A673 (cell line): ENCODE results near the gene GGPS1. TPM values are rescaled to one million over a fixed set of nuclear protein-coding genes. Genes with fewer than 3 reads are reported as not detected.

Source experiments
- BruUV-seq: library from RNA; stranded (reverse); fragments of 400-500 nt; replicated peaks from 2 replicates; lab custom pipeline; 2021; lab: Mats Ljungman, UMichigan
- CTCF ChIA-PET: fragments of 300-600 bp; sonication (Branson Sonifier 250); formaldehyde crosslinking; loops from one replicate; lab custom pipeline; 2022; ENCODE audit warnings: antibody characterized with exemption; lab: Charles Lee
- POLR2A ChIA-PET: fragments of 300-600 bp; sonication (Branson Sonifier 250); formaldehyde crosslinking; loops from one replicate; lab custom pipeline; 2022; ENCODE audit warnings: antibody characterized with exemption; ENCODE audit not compliant: low non-redundant PET; lab: Charles Lee
- DNase-seq: peaks from one replicate; pipeline ENCODE4 v3.0.0-alpha.2; 2015; ENCODE audit warnings: low spot score
- H3K27ac ChIP-seq: fragments of 200-600 bp; sonication (generic); 2 replicates; pipeline ENCODE4 v1.5.1; 2016; ENCODE audit warnings: mixed run types, low read depth, mild to moderate bottlenecking, mixed read lengths, antibody characterized with exemption, low read length; ENCODE audit not compliant: poor library complexity, severe bottlenecking
- H3K27me3 ChIP-seq: fragments of 200-600 bp; sonication (generic); replicated peaks from 2 replicates; pipeline ENCODE4 v1.6.1; 2017; ENCODE audit warnings: mixed run types, low read depth, mild to moderate bottlenecking, mixed read lengths, antibody characterized with exemption, low read length; ENCODE audit not compliant: insufficient read depth, poor library complexity
- H3K36me3 ChIP-seq: fragments of 200-600 bp; sonication (generic); 2 replicates; pipeline ENCODE4 v1.6.1; 2016; ENCODE audit warnings: mixed run types, mild to moderate bottlenecking, mixed read lengths, antibody characterized with exemption, low read length; ENCODE audit not compliant: insufficient read depth, poor library complexity, severe bottlenecking
- H3K4me1 ChIP-seq: fragments of 200-600 bp; sonication (generic); 2 replicates; pipeline ENCODE4 v1.6.1; 2017; ENCODE audit warnings: mixed run types, mild to moderate bottlenecking, mixed read lengths, antibody characterized with exemption, low read length; ENCODE audit not compliant: insufficient read depth, poor library complexity, severe bottlenecking
- H3K4me3 ChIP-seq: fragments of 200-600 bp; sonication (generic); 2 replicates; pipeline ENCODE4 v1.5.1; 2016; ENCODE audit warnings: low read depth, mixed run types, mild to moderate bottlenecking, mixed read lengths, low read length; ENCODE audit not compliant: poor library complexity, severe bottlenecking
- H3K9me3 ChIP-seq: fragments of 200-600 bp; sonication (generic); 2 replicates; pipeline ENCODE4 v1.6.1; 2016; ENCODE audit warnings: mixed run types, low read depth, mild to moderate bottlenecking, mixed read lengths, antibody characterized with exemption, low read length; ENCODE audit not compliant: poor library complexity, severe bottlenecking
- EZH2 ChIP-seq: fragments of 200-600 bp; sonication (generic); IDR thresholded peaks from 2 replicates; pipeline ENCODE4 v1.6.1; 2017; ENCODE audit warnings: borderline replicate concordance, low read depth, mild to moderate bottlenecking, mixed read lengths, antibody characterized with exemption, low read length; ENCODE audit not compliant: poor library complexity, severe bottlenecking
- intact Hi-C: fragments of 100-400 bp; cut with micrococcal nuclease; formaldehyde crosslinking; loops from one replicate; pipeline ENCODE4 v1.10.0; 2022; ENCODE audit not compliant: unreplicated experiment
- total RNA-seq: library from RNA; stranded (reverse); gene quantifications from 2 replicates; pipeline ENCODE4 v1.2.3, GENCODE V29; 2021
- TF ChIP-seq, protein P1 (sequence below): fragments of 300-800, 200-600 bp; sonication (generic); conservative IDR thresholded peaks from 2 replicates; pipeline ENCODE4 v1.5.1; 2017; ENCODE audit warnings: low read depth, mild to moderate bottlenecking, antibody characterized with exemption, low read length, moderate library complexity, mixed read lengths

Gene GGPS1
- total RNA-seq, 1 experiment from 2014 or later: 26.8 TPM

DNA sequence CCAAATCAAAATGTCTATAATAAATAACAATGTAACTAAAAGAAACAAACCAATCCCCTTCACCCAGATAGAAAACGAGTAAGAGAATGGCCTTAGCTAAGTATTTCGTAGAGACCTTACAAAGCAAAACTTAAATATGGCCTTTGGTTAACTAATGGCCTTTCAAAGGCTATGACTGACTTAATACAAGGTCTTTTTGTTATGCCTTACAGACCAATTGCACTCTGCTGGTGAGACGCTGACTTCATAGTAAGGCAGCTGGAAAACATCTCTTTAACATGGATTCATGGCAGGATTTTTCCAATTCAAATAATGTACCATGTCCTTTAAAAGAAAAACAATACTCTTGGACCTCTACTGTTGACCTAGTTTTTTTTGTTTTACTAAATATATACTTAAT lies 23.1 kb downstream of the GGPS1 start:
- Histone ChIP-seq H3K4me3 (no peak overlapping the region), H3K9me3 (no peaks in the 10 kb centered on the region), H3K36me3 (no peaks in the 10 kb centered on the region), H3K4me1 (no peaks in the 10 kb centered on the region), H3K27ac (no peak overlapping the region), H3K27me3 (no peaks in the 10 kb centered on the region)
- CTCF ChIA-PET: no interaction called here
- POLR2A ChIA-PET: no interaction called here
- no TSS peak for BruUV-seq
- TF ChIP-seq EZH2: no peak
- TF ChIP-seq, protein P1, sequence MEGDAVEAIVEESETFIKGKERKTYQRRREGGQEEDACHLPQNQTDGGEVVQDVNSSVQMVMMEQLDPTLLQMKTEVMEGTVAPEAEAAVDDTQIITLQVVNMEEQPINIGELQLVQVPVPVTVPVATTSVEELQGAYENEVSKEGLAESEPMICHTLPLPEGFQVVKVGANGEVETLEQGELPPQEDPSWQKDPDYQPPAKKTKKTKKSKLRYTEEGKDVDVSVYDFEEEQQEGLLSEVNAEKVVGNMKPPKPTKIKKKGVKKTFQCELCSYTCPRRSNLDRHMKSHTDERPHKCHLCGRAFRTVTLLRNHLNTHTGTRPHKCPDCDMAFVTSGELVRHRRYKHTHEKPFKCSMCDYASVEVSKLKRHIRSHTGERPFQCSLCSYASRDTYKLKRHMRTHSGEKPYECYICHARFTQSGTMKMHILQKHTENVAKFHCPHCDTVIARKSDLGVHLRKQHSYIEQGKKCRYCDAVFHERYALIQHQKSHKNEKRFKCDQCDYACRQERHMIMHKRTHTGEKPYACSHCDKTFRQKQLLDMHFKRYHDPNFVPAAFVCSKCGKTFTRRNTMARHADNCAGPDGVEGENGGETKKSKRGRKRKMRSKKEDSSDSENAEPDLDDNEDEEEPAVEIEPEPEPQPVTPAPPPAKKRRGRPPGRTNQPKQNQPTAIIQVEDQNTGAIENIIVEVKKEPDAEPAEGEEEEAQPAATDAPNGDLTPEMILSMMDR: no peak
- intact Hi-C loops: no loop called here
- no peak for DNase-seq

DNA sequence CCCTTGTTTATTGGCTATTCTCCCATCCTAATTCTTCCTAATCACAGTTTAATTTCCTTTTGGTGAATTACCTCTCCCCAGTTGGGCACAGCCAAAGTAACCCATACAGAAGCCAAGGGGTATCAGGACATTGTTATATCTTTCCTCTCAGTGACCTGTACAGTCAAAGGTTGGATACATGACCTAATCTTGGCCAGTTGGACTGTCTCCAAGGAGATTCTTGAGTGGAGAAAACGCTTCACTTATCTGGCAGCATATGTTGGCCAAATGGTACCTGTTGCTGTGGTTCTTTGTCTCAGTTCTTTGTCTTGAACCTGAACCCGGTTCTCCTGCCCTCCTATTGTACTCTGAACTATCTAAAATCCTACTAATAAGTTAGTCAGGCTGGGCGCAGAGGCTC lies 23.5 kb downstream of the GGPS1 start:
- CTCF ChIA-PET: no interaction called here
- Histone ChIP-seq H3K27me3 (no peaks in the 10 kb centered on the region), H3K36me3 (no peaks in the 10 kb centered on the region), H3K9me3 (no peaks in the 10 kb centered on the region), H3K4me1 (no peaks in the 10 kb centered on the region), H3K4me3 (no peak overlapping the region), H3K27ac (no peak overlapping the region)
- intact Hi-C loops: no loop called here
- no peak for TF ChIP-seq EZH2
- TF ChIP-seq, protein P1: no peak
- DNase-seq: no peak
- POLR2A ChIA-PET: no interaction called here
- no TSS peak for BruUV-seq

DNA sequence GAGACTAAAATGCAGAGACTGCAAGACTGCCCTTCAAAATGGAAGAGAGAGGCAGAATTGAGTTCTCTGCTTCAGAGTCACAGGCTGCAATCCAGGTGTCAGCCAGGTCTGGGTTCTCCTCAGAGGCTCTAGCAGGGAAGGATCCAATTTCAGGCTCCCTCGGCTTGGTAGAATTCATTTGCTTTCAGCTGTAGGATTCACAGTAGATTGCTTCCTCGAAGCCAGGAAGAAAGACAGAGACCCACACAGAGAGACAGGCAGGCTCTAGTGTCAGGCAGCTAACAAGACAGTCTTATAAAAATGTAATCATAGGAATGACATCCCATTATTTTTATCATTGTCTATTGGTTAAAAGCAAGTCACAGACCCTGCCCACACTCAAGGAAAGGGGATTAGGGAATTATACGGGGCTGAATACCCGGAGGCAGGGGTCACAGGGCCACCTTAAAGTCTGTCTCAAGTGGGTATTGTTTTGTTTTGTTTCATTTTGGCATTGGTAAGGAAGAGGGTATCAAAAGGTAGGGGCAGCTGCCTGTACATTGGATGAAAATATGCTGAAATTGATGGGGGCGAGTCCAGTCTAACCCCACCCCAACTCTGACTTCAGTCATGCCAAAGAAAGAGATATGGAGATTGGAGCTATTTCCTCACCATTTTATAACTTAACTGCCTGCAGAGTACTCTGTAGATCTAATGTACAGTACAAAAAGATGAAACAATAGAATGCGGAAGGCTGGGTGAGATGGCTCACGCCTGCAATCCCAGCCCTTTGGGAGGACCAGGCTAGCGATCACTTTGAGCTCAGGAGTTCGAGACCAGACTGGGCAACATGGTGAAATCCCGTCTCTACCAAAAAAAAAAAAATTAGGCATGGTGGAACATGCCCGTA lies 29.4 kb downstream of the GGPS1 start:
- CTCF ChIA-PET: no interaction called here
- Histone ChIP-seq H3K9me3 (no peaks in the 10 kb centered on the region), H3K4me3 (no peak overlapping the region), H3K36me3 (no peaks in the 10 kb centered on the region), H3K4me1 (no peaks in the 10 kb centered on the region), H3K27ac (no peak overlapping the region), H3K27me3 (no peaks in the 10 kb centered on the region)
- no peak for DNase-seq
- TF ChIP-seq EZH2: no peak
- TF ChIP-seq, protein P1: no peak
- BruUV-seq: no TSS peak
- POLR2A ChIA-PET: no interaction called here
- intact Hi-C loops: no loop called here
